ENCODE data around the gene NME7. TPM values are rescaled to one million over a fixed set of nuclear protein-coding genes. Genes with fewer than 3 reads are reported as not detected.
A peak's percentile ranks its signal among the peaks of the same experiment; 100 is the strongest.

Gene NME7
- total RNA-seq, 6 experiments from 2014 or later = 2.0 to 6.5 (median 5.3) TPM

DNA sequence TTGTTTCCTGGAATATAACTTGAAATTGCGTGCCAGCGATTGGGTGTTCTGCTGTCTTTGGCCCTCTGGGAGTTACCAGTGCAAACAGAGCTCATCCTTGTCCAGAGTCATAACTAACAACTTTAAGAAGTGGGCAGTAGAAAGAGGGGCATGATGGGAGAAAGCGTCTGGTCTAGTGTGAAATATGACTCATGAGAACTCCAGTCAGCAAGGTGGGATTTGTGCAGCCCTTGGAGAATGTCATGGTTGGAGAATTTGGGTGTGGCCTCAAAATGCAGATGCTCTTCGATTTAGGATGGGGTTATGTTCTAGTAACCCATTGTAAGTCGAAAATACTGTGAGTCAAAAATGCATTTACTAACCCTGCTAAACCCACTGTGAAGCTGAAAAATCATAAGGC, 248.2 kb downstream of the NME7 start:
- WGBS (ENCODE audit: insufficient coverage, low coverage, low lambda C conversion rate, missing lambda C conversion rate) = 88% methylated on average over 3 of the region's 5 CpGs
- H3K9me3 ChIP-seq = no peaks in the 10 kb centered on the region
- TF ChIP-seq, protein P1, sequence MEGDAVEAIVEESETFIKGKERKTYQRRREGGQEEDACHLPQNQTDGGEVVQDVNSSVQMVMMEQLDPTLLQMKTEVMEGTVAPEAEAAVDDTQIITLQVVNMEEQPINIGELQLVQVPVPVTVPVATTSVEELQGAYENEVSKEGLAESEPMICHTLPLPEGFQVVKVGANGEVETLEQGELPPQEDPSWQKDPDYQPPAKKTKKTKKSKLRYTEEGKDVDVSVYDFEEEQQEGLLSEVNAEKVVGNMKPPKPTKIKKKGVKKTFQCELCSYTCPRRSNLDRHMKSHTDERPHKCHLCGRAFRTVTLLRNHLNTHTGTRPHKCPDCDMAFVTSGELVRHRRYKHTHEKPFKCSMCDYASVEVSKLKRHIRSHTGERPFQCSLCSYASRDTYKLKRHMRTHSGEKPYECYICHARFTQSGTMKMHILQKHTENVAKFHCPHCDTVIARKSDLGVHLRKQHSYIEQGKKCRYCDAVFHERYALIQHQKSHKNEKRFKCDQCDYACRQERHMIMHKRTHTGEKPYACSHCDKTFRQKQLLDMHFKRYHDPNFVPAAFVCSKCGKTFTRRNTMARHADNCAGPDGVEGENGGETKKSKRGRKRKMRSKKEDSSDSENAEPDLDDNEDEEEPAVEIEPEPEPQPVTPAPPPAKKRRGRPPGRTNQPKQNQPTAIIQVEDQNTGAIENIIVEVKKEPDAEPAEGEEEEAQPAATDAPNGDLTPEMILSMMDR (IDR thresholded peaks at IDR 0.05) = no peak
- no peak for TF ChIP-seq POLR2A (IDR thresholded peaks at IDR 0.05)
- H3K36me3 ChIP-seq = peaks cover 0 to 8% (median under 1%) of the 10 kb centered on the region in 4 donors
- peaks cover 0 to 34% (median 15%) of the 10 kb centered on the region in 4 donors for H3K4me1 ChIP-seq
- ATAC-seq = no peak
- H3K27ac ChIP-seq = no peak overlapping the region
- no peaks in the 10 kb centered on the region for H3K27me3 ChIP-seq
- intact Hi-C loops (cut with DNase I) = no loop called here
- DNase-seq = no peak
- no peak overlapping the region for H3K4me3 ChIP-seq

DNA sequence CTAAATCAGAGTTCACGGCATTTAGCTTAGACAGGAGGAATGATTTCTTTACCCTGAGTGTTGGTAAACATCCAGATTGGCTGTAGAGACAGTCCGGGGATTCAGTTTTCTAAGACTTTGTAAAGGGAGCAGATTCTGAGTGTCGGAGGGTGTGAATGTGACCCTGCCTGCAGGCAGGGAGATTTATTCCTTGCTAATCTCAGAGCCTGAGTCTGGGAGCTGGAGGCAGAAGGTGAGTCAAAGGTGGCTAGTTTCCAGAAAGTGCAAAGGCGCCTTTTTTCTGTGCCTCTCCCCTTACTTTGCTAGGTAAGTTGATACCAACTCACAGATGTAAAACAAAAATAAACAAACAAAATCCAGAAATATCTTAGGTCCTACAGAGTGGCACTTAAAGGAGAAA, 249.4 kb downstream of the NME7 start:
- Histone ChIP-seq H3K4me3 (no peak overlapping the region), H3K27ac (peak overlapping the region in 1 of 3 donors; percentile 71), H3K9me3 (no peaks in the 10 kb centered on the region), H3K4me1 (peaks cover 0 to 34% (median 15%) of the 10 kb centered on the region in 4 donors), H3K27me3 (no peaks in the 10 kb centered on the region), H3K36me3 (peaks cover 0 to 20% (median 7%) of the 10 kb centered on the region in 4 donors)
- TF ChIP-seq, protein P1 (IDR thresholded peaks at IDR 0.05) = no peak
- no peak for DNase-seq
- intact Hi-C loops (cut with DNase I) = no loop called here
- no peak for ATAC-seq
- WGBS (ENCODE audit: insufficient coverage, low coverage, low lambda C conversion rate, missing lambda C conversion rate) = 76% methylated on average over 3 of the region's 4 CpGs

DNA sequence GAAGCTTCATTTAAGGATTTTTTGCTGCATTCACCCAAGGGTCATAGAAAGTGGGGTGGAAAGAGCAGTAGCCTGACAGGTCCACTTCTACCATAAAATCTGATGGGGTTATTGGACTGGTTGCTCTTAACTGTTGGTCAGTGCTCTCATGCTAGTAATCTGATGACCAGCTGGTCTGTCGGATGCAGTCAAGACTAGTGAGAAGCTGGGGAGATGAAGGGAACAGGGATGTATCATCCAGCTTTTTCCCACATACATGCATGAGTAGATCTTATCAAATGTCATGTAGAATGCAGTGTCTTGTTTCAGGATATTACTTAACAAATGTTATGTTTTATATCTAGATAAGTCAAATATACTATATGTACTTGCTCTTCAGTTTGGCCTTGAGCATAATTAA, 250.0 kb downstream of the NME7 start:
- H3K36me3 ChIP-seq = peaks cover 0 to 22% (median 10%) of the 10 kb centered on the region in 4 donors
- WGBS (ENCODE audit: insufficient coverage, low coverage, low lambda C conversion rate, missing lambda C conversion rate) = 100% methylated on average over 1 of the region's 1 CpG
- H3K4me3 ChIP-seq = no peak overlapping the region
- peak overlapping the region in 1 of 3 donors; percentile 71 for H3K27ac ChIP-seq
- peaks cover 0 to 36% (median 15%) of the 10 kb centered on the region in 4 donors for H3K4me1 ChIP-seq
- no peaks in the 10 kb centered on the region for H3K27me3 ChIP-seq
- DNase-seq = no peak
- TF ChIP-seq, protein P1 (IDR thresholded peaks at IDR 0.05) = no peak
- no peak for TF ChIP-seq POLR2A (IDR thresholded peaks at IDR 0.05)
- intact Hi-C loops (cut with DNase I) = no loop called here
- H3K9me3 ChIP-seq = no peaks in the 10 kb centered on the region
- no peak for ATAC-seq

DNA sequence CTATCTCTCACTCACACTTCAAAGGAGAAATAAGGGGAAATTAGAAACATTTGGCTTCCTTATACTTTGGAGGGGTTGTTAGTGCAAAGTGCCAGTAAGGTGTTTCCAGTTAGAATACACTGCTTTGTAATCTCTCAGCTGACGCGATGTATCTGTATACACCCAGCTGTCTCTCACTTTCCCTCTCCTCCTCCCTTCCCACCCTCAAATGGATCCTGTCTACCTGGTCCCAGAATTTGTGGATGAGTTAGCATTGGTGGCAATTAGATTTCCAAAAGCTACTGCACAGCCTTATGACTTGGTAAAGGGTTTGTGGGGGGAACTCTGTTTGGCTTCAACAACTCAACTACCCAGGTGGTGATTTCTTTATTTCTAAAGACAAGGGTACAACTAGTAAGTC, 250.6 kb downstream of the NME7 start:
- H3K36me3 ChIP-seq = peaks cover 0 to 27% (median 13%) of the 10 kb centered on the region in 4 donors
- H3K27ac ChIP-seq = peak overlapping the region in 2 of 3 donors; percentile 47 to 71
- no peaks in the 10 kb centered on the region for H3K9me3 ChIP-seq
- TF ChIP-seq, protein P1 (IDR thresholded peaks at IDR 0.05) = no peak
- no peak for TF ChIP-seq POLR2A (IDR thresholded peaks at IDR 0.05)
- DNase-seq (no peak), ATAC-seq (no peak)
- H3K4me3 ChIP-seq = no peak overlapping the region
- H3K4me1 ChIP-seq = peaks cover 0 to 42% (median 16%) of the 10 kb centered on the region in 4 donors
- intact Hi-C loops (cut with DNase I) = no loop called here
- 83% methylated on average over 2 of the region's 2 CpGs for WGBS (ENCODE audit: insufficient coverage, low coverage, low lambda C conversion rate, missing lambda C conversion rate)
- no peaks in the 10 kb centered on the region for H3K27me3 ChIP-seq
